HEK293 (cell line): ENCODE data around the gene TRAF3IP1.

Experiments
- CTCF ChIA-PET: fragments of 350-600 bp; formaldehyde crosslinking; extraction: SDS; loops from one replicate; lab custom pipeline; 2021; ENCODE audit warnings: antibody characterized with exemption; lab: Yijun Ruan, JAX
- POLR2A ChIA-PET: fragments of 300-600 bp; formaldehyde crosslinking; extraction: SDS; loops from one replicate; lab custom pipeline; 2020; ENCODE audit warnings: antibody characterized with exemption, inconsistent platforms; lab: Yijun Ruan, JAX
- H3K27ac ChIP-seq: fragments of 200-500 bp; sonication (Bioruptor generic); 2 replicates; pipeline ENCODE4 v1.5.1; 2014; ENCODE audit warnings: low read depth, low read length, control low read depth, inconsistent platforms; ENCODE audit errors: extremely low read depth
- H3K36me3 ChIP-seq, 2 experiments: fragments of 200-500 bp in 1 of 2; sonication (Bioruptor generic) in 1 of 2; 1 replicate in 1 of 2; 2 replicates in 1 of 2; pipeline ENCODE4 v1.5.1; 2014 to 2017; ENCODE audit warnings: inconsistent platforms in 2 of 2, low read length in 2 of 2; ENCODE audit not compliant: control insufficient read depth in 2 of 2, insufficient read depth in 1 of 2
- H3K4me1 ChIP-seq: fragments of 200-500 bp; sonication (Bioruptor generic); 2 replicates; pipeline ENCODE4 v1.5.1; 2014; ENCODE audit warnings: mild to moderate bottlenecking, low read length, inconsistent platforms; ENCODE audit not compliant: control insufficient read depth, insufficient read depth
- H3K4me3 ChIP-seq: 2 replicates; pipeline ENCODE4 v1.5.1; 2011; ENCODE audit warnings: low read depth, mild to moderate bottlenecking, control low read depth, low read length, moderate library complexity
- H3K9me3 ChIP-seq: fragments of 200-500 bp; sonication (Bioruptor generic); 2 replicates; pipeline ENCODE4 v1.5.1; 2014; ENCODE audit warnings: low read depth, low read length, inconsistent platforms; ENCODE audit not compliant: control insufficient read depth, insufficient read depth
- EGR2 ChIP-seq: fragments of 450-650 bp; formaldehyde crosslinking; IDR thresholded peaks from 2 replicates; pipeline ENCODE4 v1.5.1; 2016; ENCODE audit warnings: low read depth, missing biosample characterization, missing genetic modification characterization
- KLF1 ChIP-seq: fragments of 450-650 bp; formaldehyde crosslinking; IDR thresholded peaks from 2 replicates; pipeline ENCODE4 v1.5.1; 2016; ENCODE audit warnings: missing biosample characterization, missing genetic modification characterization
- SP2 ChIP-seq: fragments of 450-650 bp; formaldehyde crosslinking; IDR thresholded peaks from 2 replicates; pipeline ENCODE4 v1.5.1; 2016; ENCODE audit warnings: missing biosample characterization, missing genetic modification characterization
- ZBTB48 ChIP-seq: fragments of 450-650 bp; formaldehyde crosslinking; IDR thresholded peaks from 2 replicates; pipeline ENCODE4 v1.5.1; 2016; ENCODE audit warnings: missing biosample characterization, missing genetic modification characterization
- ZFHX2 ChIP-seq: fragments of 450-650 bp; formaldehyde crosslinking; conservative IDR thresholded peaks from 2 replicates; pipeline ENCODE4 v1.5.1; 2016; ENCODE audit warnings: missing biosample characterization, missing genetic modification characterization
- ZNF169 ChIP-seq: fragments of 450-650 bp; formaldehyde crosslinking; IDR thresholded peaks from 2 replicates; pipeline ENCODE4 v1.5.1; 2016; ENCODE audit warnings: missing biosample characterization, missing genetic modification characterization
- ZNF202 ChIP-seq: fragments of 450-650 bp; formaldehyde crosslinking; IDR thresholded peaks from 2 replicates; pipeline ENCODE4 v1.5.1; 2016; ENCODE audit warnings: missing biosample characterization, missing genetic modification characterization, borderline replicate concordance
- ZNF221 ChIP-seq: fragments of 450-650 bp; formaldehyde crosslinking; IDR thresholded peaks from 2 replicates; pipeline ENCODE4 v1.5.1; 2017; ENCODE audit warnings: missing biosample characterization, missing genetic modification characterization, borderline replicate concordance
- ZNF341 ChIP-seq: fragments of 450-650 bp; formaldehyde crosslinking; IDR thresholded peaks from 2 replicates; pipeline ENCODE4; 2016; ENCODE audit warnings: low read depth, missing biosample characterization, missing genetic modification characterization
- ZNF792 ChIP-seq: fragments of 450-650 bp; formaldehyde crosslinking; IDR thresholded peaks from 2 replicates; pipeline ENCODE4 v1.5.1; 2016; ENCODE audit warnings: missing biosample characterization, missing genetic modification characterization
- ZSCAN16 ChIP-seq: fragments of 450-650 bp; formaldehyde crosslinking; IDR thresholded peaks from 2 replicates; pipeline ENCODE4 v1.5.1; 2016; ENCODE audit warnings: missing biosample characterization, missing genetic modification characterization
- ZSCAN23 ChIP-seq: fragments of 450-650 bp; formaldehyde crosslinking; IDR thresholded peaks from 2 replicates; pipeline ENCODE4 v1.5.1; 2016; ENCODE audit warnings: missing biosample characterization, missing genetic modification characterization
- TF ChIP-seq, protein P1 (sequence below): IDR thresholded peaks from 2 replicates; pipeline ENCODE4 v1.6.1; 2011; ENCODE audit warnings: mild to moderate bottlenecking, low read depth, low read length, borderline replicate concordance
- TF ChIP-seq, protein P2 (sequence below): fragments of 450-650 bp; formaldehyde crosslinking; IDR thresholded peaks from 2 replicates; pipeline ENCODE4 v1.5.1; 2016; ENCODE audit warnings: missing biosample characterization, missing genetic modification characterization
- TF ChIP-seq, protein P3 (sequence below): sonication (generic); formaldehyde crosslinking; IDR thresholded peaks from 2 replicates; pipeline ENCODE4 v1.8.1; 2022; ENCODE audit warnings: mild to moderate bottlenecking, moderate library complexity, missing genetic modification reagents
- TF ChIP-seq, protein P4 (sequence below): fragments of 450-650 bp; formaldehyde crosslinking; IDR thresholded peaks from 2 replicates; pipeline ENCODE4 v1.5.1; 2016; ENCODE audit warnings: missing biosample characterization, missing genetic modification characterization

TRAF3IP1 gene

DNA sequence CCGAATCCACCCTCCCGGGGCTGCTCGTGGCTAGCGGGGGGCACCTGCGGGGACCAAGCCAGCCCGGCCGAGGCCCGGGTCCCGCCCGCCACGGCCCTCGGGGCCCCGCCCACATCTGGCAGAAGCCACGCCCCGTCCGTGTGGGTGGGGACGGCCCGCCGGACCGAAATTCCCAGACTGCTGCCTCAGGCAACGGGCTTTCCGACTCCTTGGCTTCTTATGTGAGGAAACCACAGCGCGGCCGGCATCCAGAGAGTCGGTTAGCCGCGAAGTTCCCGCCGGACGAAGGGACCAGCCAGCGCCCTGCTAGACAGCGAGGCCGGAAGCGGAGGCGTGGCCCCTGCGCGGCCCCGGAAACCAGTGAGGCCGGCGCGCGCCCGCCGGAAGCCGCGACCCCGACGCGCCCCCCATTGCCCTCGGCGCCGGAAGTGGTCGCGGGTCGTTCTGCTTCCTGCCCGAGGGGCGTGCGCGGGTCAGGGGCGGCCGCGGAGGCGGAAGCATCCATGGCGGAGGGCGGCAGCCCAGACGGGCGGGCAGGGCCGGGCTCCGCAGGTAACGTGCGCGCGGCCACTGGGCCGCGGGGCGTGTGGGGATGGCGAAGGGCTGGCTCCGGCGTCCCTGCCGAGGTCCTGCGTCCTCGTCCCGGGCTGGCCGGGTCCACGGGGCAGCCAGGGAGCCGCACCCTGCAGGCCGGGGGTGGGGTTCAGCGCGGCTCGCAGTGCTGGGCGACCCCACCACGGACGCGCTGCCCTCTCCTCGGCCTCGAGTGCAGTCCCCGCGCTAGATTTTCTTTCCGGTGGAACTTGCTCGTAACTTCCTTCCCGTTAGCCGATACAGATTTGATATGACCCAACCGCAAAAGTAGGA lies 106.5 kb downstream of the TRAF3IP1 start, which contains the start of gene ASB1 (continued):
- TF ChIP-seq ZNF169 (tag by site-specific recombination) (no peak), ZBTB48 (tag by site-specific recombination) (no peak), ZNF221 (tag by site-specific recombination) (no peak), ZNF792 (tag by site-specific recombination) (no peak), ZNF202 (tag by site-specific recombination) (no peak), ZSCAN16 (tag by site-specific recombination) (no peak), KLF1 (tag by site-specific recombination) (peak; percentile 52; the same call in 1 of the 2 replicates), SP2 (peak; percentile 67)
- TF ChIP-seq, protein P1, sequence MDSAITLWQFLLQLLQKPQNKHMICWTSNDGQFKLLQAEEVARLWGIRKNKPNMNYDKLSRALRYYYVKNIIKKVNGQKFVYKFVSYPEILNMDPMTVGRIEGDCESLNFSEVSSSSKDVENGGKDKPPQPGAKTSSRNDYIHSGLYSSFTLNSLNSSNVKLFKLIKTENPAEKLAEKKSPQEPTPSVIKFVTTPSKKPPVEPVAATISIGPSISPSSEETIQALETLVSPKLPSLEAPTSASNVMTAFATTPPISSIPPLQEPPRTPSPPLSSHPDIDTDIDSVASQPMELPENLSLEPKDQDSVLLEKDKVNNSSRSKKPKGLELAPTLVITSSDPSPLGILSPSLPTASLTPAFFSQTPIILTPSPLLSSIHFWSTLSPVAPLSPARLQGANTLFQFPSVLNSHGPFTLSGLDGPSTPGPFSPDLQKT: peak; percentile 87; the same call in 1 of the 2 replicates
- TF ChIP-seq, protein P2, sequence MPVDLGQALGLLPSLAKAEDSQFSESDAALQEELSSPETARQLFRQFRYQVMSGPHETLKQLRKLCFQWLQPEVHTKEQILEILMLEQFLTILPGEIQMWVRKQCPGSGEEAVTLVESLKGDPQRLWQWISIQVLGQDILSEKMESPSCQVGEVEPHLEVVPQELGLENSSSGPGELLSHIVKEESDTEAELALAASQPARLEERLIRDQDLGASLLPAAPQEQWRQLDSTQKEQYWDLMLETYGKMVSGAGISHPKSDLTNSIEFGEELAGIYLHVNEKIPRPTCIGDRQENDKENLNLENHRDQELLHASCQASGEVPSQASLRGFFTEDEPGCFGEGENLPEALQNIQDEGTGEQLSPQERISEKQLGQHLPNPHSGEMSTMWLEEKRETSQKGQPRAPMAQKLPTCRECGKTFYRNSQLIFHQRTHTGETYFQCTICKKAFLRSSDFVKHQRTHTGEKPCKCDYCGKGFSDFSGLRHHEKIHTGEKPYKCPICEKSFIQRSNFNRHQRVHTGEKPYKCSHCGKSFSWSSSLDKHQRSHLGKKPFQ (tag by site-specific recombination): no peak
- TF ChIP-seq, protein P3, sequence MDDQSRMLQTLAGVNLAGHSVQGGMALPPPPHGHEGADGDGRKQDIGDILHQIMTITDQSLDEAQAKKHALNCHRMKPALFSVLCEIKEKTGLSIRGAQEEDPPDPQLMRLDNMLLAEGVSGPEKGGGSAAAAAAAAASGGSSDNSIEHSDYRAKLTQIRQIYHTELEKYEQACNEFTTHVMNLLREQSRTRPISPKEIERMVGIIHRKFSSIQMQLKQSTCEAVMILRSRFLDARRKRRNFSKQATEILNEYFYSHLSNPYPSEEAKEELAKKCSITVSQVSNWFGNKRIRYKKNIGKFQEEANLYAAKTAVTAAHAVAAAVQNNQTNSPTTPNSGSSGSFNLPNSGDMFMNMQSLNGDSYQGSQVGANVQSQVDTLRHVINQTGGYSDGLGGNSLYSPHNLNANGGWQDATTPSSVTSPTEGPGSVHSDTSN: peak; percentile 46

DNA sequence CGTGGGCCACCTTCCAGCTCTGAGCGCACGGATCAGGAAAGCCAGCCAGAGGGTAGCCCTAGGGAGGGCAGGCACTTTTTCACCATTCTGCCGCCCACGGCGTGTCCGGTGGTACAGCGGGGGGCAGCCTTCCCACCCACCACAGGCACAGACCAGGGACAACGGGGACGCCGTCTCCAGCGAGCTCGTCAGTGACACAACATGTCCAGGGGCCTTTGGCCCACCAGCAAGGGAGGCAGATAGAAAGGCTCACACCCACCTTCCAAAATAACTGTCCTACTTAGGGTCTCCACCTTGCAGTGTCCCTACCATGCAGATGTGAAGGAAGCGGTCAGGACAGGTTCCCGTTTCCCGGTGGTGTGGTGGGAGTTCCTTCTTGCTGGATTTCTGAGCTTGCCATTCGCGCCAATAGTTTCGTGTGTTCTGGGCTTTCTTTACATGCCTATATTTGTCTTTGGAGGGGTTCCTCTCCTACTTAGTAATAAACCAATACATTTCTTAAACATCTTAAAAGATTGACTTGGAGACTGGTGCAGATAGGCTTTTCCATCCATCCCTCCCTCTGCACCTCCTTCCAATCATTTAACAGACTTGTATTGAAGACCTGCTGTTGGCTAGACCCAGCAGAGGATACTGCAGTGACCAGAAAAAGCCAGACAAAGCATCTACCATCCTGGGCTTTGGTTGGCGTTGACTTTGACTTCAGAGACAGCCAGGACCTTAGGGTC lies 107.3 kb downstream of the TRAF3IP1 start:
- Histone ChIP-seq H3K27ac (peak overlapping the region; percentile 96), H3K4me1 (peaks cover 10% of the 10 kb centered on the region), H3K36me3 (peaks cover 0 to 13% of the 10 kb centered on the region in 2 experiments; a peak in 2 of 3 replicates), H3K9me3 (no peaks in the 10 kb centered on the region), H3K4me3 (peak overlapping the region; percentile 85)
- ChIA-PET CTCF (interaction anchor here (0.6 to 1.5 kb wide), 3 partner anchors 12 to 259 kb away, joined by 3 to 5 read pairs (median 4); no protein-coding TSS in a partner anchor), POLR2A (interaction anchor here (1.0 kb wide), 2 partner anchors 10 to 12 kb away, joined by 3 to 5 read pairs; no protein-coding TSS in a partner anchor)
- TF ChIP-seq, protein P4, sequence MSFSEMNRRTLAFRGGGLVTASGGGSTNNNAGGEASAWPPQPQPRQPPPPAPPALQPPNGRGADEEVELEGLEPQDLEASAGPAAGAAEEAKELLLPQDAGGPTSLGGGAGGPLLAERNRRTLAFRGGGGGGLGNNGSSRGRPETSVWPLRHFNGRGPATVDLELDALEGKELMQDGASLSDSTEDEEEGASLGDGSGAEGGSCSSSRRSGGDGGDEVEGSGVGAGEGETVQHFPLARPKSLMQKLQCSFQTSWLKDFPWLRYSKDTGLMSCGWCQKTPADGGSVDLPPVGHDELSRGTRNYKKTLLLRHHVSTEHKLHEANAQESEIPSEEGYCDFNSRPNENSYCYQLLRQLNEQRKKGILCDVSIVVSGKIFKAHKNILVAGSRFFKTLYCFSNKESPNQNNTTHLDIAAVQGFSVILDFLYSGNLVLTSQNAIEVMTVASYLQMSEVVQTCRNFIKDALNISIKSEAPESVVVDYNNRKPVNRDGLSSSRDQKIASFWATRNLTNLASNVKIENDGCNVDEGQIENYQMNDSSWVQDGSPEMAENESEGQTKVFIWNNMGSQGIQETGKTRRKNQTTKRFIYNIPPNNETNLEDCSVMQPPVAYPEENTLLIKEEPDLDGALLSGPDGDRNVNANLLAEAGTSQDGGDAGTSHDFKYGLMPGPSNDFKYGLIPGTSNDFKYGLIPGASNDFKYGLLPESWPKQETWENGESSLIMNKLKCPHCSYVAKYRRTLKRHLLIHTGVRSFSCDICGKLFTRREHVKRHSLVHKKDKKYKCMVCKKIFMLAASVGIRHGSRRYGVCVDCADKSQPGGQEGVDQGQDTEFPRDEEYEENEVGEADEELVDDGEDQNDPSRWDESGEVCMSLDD (tag by site-specific recombination): no peak
- TF ChIP-seq ZFHX2 (tag by site-specific recombination) (peak; percentile 83), ZNF341 (tag by site-specific recombination) (peak; percentile 71), EGR2 (peak; percentile 72), ZSCAN23 (no peak)
